ENCODE results near the gene GMDS.

GRCh38 chr6:2044192-2044591, 201.2 kb downstream of the GMDS start:
- TF ChIP-seq CTCF (IDR thresholded peaks at IDR 0.05; ENCODE audit: borderline replicate concordance, extremely low read depth, low read length, poor library complexity, severe bottlenecking) (no peak), EZH2 (IDR thresholded peaks at IDR 0.05; ENCODE audit: borderline replicate concordance, low read depth, low read length, severe bottlenecking) (no peak)

Measured in DND-41 (cell line).